ENCODE measurements around the gene NOL4L. TPM values are rescaled to one million over a fixed set of nuclear protein-coding genes. Genes with fewer than 3 reads are reported as not detected.

The NOL4L gene
- total RNA-seq, 1 donor from 2014 or later: 37.7 TPM

DNA sequence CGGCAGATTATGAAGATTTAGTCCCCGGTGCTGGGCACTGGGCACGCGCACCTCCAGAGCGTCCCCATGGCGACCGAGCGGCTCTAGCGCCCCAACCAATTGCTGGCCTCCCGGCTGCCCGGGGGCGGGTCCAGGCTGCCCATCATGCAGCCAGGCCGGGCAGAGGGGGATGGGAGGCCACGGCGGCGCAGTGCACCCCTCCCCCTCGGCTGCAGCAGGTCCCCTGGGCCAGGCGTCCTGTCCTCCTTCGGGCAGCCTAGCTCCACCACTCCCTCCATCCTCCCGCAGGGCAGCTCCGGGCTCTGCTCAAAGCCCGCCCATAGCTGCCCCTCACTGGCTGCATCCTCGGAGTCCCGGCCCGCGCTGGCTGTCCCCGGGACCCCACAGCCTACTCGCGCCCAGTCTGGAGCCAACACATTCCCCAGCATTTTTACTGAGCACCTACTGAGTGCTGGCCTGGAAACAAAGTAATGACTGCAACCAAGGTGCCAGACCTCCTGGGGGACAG, 127.6 kb downstream of the NOL4L start:
- DNase-seq (ENCODE audit: low spot score): no peak
- Mint-ChIP-seq H3K27ac (ENCODE audit: unreplicated experiment) (peak overlapping the region; percentile 73), H3K4me1 (ENCODE audit: low read depth) (peaks cover 14% of the 10 kb centered on the region)

GRCh38 chr20:32456869-32457478, 128.2 kb downstream of the NOL4L start:
- DNase-seq (ENCODE audit: low spot score): no peak

More for the DNA sequence above, 127.6 kb downstream of the NOL4L start:
- no peaks in the 10 kb centered on the region for H3K27me3 Mint-ChIP-seq (ENCODE audit: low read depth)
- peaks cover 14% of the 10 kb centered on the region for H3K36me3 Mint-ChIP-seq (ENCODE audit: low read depth)
- peak overlapping the region; percentile 55 for H3K4me3 Mint-ChIP-seq (ENCODE audit: unreplicated experiment)
- no peaks in the 10 kb centered on the region for H3K9me3 Mint-ChIP-seq (ENCODE audit: low read depth)
- TF ChIP-seq, protein P1, sequence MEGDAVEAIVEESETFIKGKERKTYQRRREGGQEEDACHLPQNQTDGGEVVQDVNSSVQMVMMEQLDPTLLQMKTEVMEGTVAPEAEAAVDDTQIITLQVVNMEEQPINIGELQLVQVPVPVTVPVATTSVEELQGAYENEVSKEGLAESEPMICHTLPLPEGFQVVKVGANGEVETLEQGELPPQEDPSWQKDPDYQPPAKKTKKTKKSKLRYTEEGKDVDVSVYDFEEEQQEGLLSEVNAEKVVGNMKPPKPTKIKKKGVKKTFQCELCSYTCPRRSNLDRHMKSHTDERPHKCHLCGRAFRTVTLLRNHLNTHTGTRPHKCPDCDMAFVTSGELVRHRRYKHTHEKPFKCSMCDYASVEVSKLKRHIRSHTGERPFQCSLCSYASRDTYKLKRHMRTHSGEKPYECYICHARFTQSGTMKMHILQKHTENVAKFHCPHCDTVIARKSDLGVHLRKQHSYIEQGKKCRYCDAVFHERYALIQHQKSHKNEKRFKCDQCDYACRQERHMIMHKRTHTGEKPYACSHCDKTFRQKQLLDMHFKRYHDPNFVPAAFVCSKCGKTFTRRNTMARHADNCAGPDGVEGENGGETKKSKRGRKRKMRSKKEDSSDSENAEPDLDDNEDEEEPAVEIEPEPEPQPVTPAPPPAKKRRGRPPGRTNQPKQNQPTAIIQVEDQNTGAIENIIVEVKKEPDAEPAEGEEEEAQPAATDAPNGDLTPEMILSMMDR (IDR thresholded peaks at IDR 0.05): no peak

DNA sequence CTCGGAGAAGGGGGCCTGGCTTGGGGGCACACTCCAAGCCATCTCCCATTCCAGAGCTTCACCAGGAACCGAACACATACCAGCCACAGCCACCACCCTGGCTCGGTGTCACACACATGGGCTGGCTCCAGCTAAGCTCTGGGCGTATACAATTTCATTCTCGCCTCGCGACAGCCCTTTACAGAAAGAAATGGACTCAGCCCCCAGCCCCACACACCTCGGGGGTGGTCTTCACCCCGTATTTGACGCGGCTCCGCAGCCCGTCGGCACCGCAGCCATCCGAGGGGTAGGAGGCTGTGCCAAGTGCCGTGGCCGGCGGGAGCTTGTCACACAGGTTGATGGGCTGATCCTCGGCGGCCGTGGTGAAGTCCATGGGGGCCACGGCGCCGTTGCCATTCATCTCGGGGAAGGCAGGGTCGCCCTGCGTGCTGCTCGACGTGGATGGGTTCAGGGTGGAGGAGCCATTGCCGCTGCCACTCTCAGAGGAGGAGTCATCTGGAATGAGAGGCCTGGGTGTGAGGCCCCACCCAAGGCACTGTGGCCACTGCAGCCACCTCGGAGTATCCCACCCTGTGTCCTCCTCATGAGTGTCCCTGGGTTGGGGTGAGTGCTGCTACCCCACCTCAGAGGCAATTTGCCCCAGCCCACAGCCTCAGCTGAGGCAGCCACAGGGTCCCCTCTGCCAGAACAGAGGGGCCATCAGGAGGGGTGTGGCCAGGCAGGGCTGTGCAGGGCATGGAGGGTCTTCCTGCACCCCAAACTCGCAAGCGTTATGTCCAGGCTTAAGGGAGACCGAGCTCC, 129.0 kb downstream of the NOL4L start:
- peak; percentile 91 for DNase-seq (ENCODE audit: low spot score)
- Mint-ChIP-seq H3K9me3 (ENCODE audit: low read depth) (no peaks in the 10 kb centered on the region), H3K36me3 (ENCODE audit: low read depth) (peaks cover 15% of the 10 kb centered on the region), H3K27me3 (ENCODE audit: low read depth) (no peaks in the 10 kb centered on the region), H3K4me1 (ENCODE audit: low read depth) (peaks cover 14% of the 10 kb centered on the region), H3K27ac (ENCODE audit: unreplicated experiment) (no peak overlapping the region), H3K4me3 (ENCODE audit: unreplicated experiment) (no peak overlapping the region)
- TF ChIP-seq, protein P1 (IDR thresholded peaks at IDR 0.05): no peak

More at GRCh38 chr20:32456869-32457478, 128.2 kb downstream of the NOL4L start:
- TF ChIP-seq, protein P1 (IDR thresholded peaks at IDR 0.05): peak; percentile 100
- no peak overlapping the region for H3K27ac Mint-ChIP-seq (ENCODE audit: unreplicated experiment)
- H3K4me3 Mint-ChIP-seq (ENCODE audit: unreplicated experiment): peak overlapping the region; percentile 55
- peaks cover 14% of the 10 kb centered on the region for H3K4me1 Mint-ChIP-seq (ENCODE audit: low read depth)
- H3K36me3 Mint-ChIP-seq (ENCODE audit: low read depth): peaks cover 13% of the 10 kb centered on the region
- H3K27me3 Mint-ChIP-seq (ENCODE audit: low read depth): no peaks in the 10 kb centered on the region
- no peaks in the 10 kb centered on the region for H3K9me3 Mint-ChIP-seq (ENCODE audit: low read depth)

DNA sequence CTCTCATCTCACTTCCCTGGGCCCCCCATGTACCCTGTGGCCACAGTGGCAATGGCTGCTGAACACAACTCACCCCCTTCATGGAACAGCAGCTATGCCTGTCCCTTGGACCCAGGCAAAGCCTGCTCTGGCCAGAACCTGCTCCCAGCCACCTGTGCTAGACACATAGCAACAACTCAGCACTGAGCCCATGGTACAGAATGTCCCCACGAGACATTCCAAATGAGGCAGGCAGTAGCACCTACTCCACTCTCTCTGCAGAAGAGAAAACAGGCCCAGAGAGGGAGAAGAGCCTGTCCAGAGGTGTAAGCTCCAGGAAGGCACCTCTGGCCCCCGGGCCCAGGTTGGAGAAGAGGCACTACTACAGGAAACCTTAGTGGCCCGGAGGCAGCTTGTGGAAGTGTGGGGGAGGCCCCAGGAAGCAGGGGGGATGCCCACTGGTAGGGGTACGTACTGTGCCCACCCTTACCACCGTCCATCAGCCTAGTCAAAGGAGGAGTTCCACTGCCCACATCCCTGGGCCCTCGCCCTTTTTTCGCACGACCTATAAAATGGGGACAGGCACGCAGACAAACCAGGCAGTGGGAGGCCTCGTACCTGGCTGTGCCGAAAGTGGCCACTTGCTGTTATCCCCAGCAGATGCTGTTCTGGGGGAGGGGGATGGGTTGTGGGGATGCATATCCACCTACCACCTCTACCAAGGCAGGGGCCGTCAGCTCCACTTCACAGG, 129.8 kb downstream of the NOL4L start:
- TF ChIP-seq, protein P1 (IDR thresholded peaks at IDR 0.05): no peak
- H3K9me3 Mint-ChIP-seq (ENCODE audit: low read depth): no peaks in the 10 kb centered on the region
- H3K4me1 Mint-ChIP-seq (ENCODE audit: low read depth): peaks cover 14% of the 10 kb centered on the region
- H3K36me3 Mint-ChIP-seq (ENCODE audit: low read depth): peaks cover 18% of the 10 kb centered on the region
- H3K27me3 Mint-ChIP-seq (ENCODE audit: low read depth): no peaks in the 10 kb centered on the region
- peak; percentile 79 for DNase-seq (ENCODE audit: low spot score)
- H3K4me3 Mint-ChIP-seq (ENCODE audit: unreplicated experiment): no peak overlapping the region
- H3K27ac Mint-ChIP-seq (ENCODE audit: unreplicated experiment): peak overlapping the region; percentile 36

Measured in chondrocyte (in vitro differentiated cells).